GM21737 (cell line): ENCODE data around the gene WDR45.
A peak's percentile ranks its signal among the peaks of the same experiment; 100 is the strongest.

Source experiments
- ATAC-seq: cut with Tn5 transposase; IDR thresholded peaks from one replicate; pipeline ENCODE4 v1.9.1; 2021; ENCODE audit warnings: mild to moderate bottlenecking, moderate library complexity; ENCODE audit not compliant: unreplicated experiment

The WDR45 gene

DNA sequence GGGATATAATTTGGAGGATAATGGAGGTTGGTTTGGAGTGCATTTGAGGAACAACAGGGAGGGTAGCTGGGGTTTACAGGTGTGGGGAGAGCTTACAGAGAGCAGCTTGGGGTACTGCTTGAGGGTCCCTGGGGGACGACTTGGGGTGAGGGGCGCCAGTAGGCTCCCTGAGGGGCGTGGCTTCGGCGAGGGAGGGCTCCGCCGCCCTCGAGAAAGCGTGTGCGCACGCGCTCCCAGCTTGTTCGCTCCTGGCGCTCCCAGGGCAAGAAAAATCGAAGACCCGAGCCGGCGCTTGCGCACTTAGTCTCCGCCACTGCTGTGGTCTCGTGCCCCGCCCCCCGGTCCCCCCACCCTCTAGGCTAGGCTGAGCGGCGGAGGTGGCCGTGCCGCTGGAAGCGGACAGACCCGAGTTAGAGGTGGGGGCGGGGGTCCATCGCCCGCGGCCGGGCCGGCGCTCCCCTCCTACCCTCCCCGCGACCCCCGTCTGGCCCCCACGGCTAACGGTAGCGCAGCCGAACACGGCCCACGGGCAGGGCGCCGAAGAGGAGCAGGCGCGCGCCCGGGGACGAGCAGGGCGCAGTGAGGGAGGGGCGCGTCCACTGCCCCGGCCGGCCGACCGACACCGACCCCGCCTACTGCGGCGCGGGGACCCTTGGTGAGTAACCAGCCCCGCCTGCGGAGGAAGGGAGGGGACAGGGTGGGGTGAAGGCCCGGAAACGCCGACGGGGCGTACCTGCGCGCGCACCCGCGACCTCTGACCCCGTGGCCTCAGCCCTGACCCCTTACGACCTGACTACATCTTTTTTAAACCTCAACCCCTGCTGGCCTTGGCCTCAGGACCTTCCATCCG lies 26.2 kb downstream of the WDR45 start:
- no peak for ATAC-seq

DNA sequence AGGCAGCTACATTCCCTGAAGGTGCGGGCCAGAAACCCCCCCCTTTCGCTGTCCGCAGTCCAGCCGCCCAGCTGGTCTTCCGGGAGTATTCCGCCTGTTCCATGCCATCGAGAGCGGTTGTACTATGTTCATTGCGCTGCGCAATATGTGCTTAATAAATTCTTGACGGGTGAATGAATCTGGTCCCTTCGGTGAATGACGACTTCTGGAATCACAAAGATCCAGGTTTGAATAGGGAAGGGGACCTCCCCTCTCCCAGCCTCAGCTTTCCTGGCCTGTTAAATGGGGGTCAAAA lies 35.8 kb downstream of the WDR45 start:
- no peak for ATAC-seq

DNA sequence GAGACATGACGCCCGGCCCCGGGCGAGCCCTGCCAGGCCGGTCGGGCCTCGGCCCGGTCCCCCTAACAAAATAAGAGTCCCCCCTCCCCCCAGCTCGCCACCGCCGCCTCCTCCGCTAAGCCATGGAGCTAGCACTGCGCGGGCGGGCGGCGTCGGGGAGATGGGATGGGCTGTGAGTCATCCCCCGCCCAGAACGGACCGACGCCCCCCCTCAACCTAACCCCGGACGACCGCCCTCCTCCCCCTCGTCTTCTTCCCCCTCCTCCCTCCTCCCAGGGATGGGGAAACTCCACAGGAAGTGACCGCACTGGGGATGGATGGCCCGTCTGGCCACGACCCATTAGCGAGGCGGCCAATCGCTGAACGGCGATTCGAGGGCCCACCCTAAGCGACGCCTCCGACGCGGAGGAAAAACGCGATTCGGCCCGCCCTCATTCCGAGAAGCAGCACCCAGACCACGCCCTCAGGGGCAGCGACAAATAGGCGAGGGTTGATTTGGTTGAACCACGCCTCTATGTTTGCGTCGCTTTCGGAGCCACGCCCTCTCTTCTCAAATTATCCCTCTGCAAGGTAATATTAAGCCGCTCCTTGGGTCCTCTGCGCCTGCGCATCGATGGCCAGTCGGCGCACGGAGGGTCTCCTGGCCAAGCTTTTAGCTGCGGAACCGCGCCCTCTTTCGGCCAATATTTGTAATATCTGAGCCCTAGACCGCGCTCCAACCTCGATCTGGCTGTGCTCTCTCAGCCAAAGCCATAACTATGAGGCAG lies 36.3 kb downstream of the WDR45 start, which contains the start of gene TFE3:
Gene TFE3 (minus strand): TSS at position 138 of the 767 bp plus-strand sequence. CDS start 131 bp downstream, at position 7.
- peak; percentile 88 for ATAC-seq

DNA sequence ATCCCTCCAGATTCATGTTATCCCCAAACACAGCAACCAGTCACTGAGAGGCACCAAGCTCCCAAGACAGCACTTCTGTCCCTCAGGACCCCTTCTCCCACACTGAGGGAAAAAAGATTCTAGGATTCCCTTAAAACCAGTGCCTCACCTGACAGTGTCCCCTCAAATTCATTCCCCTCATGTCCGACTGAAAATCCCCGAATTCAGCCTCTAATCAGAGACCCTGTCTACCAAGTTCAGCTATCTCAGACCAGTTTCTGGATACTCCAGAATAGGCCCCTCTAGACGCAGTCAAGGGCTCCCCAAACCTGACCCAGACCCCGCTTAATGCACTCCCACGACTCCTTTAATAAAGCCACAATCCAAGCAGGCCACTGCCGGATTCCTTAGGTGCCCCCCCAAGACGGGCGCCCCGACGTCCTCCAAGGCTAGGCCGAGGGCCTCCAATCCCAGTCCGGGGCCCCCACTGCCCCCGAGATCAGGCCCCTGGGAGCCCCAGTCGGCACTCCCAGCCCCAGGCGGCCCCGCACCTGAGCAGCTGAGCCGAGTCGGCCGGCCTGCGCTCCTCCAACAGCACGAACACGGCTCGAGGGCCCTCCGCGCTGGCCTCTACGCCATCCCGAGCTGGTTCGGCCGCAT lies 37.0 kb downstream of the WDR45 start:
- ATAC-seq = no peak

DNA sequence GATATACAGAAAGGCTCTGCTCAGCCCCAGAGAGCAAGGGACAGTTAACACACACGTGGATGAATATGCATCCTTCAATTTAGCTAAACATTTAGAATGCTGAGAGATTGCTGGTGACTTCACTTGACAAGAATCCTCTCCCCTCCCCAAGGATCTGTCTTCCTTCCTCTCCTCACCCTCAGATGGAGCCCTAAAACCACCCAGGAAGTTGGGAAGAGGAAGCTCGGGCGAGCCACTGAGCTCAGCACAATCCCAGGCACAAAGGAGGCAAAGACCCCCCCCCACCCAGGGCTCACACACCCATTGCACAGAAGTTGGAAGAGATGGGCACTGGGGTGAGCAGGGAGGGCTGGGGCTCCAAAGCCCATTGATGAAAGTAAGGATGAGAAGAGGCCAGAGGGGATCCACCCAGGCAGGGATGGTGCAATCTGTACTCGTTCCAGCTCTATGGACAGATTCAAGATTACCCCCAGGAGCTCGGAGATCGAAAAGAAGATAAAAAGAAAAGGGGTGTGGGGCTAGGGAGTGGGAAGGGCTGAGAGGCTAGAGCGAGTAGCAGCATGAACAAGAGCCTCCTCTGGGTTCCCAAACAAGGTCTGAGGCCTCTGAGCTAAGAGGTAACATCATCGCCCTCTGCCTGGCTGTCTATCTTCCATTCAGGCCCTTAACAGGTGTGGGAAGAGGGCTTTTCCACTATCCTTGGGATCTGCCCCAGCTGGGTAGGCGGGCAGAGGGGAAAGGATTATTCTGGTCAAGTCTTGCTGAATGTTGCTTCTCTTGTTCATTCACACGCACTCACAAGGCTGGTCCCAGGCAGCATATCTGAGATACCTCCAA lies 37.7 kb downstream of the WDR45 start:
- ATAC-seq = no peak

DNA sequence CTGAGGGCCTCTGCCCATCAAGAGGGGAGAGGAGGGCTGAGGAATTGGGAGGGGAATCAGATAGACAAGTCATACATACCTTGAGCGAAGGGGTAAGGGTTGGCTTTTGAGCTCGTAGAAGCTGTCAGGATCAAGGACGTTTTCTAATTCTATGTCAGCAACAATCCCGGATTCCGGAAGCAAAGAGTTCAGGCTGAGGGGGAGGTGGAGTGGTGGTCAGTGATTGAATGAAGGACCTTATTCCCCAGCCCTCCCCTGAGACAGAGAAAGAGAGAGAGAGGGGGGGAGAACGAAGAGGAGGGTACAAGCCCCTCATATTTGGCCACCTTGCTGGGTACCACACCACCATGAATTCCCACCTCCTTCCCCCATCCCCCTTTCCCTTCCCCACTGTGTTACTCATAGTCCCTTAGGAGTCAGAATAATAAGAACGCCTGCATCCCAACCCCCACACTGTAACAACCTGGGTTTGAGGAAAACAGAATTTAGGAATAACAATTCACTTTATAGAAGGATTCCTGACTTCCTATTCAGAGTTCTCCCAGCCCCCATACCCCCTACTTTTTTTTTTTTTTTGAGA lies 39.2 kb downstream of the WDR45 start:
- ATAC-seq = no peak

DNA sequence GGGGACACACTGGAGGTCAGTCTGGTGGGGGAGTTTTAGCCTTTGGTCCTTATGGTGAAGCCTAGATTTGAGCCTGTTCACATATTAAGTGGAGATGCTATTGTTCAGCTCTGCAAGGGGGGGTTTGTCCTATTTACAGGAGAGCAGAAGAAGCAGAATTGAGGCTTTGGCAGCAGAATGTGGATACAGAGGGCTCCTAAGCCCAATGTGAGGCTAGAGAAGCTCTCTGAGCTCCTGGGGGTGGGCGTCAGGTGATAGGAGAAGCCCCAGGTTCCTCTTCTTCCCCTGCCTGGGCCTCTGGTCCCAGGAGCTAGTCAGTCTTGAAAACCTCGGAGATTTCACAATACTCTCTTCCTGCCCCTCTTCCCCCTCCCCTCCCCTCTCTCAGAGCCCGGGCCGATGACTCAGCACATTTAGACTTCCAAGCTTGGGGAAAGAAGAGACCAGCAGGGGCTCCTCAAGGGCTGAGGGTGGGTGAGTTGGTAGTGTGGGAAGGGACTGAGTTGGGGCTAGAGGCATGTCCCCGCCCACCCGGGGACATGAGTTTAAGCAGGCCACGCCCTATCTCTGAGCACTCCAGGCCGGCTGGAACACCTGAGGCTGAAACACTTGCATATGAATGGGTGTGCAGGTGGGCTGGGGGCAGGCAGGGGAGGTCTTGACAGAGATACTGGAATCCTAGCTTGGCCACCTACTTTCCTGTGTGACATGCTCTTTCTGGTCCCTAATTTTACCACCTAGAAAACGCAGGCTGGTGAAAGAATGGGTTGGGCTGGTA lies 39.9 kb downstream of the WDR45 start:
- ATAC-seq = no peak

DNA sequence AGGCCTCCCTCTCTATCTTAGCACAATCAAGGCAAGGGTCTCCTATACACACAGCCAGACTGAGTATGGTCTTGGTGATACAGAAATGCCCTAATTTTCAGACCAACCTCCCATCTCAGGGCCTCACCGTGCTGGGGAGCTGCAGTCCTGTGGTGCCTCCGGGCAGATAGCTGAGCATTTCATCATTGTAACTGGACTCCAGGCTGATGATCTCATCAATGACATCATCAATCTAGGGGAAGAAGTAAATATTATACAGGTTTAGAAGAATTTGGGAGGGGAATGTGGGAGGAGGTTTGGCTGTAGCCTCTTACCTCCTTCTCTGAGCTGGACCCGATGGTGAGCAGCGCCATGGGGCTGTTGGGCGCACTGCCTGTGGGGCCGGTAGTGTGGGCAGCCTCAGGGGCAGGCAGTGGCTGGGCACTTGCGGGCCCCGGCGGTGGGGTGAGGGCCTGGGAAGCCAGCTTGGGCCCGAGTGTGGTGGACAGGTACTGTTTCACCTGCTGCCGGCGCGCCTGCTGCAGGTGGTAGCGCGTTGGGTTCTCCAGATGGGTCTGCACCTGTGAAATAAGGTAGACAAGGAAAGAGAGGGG lies 41.7 kb downstream of the WDR45 start:
- ATAC-seq = no peak

DNA sequence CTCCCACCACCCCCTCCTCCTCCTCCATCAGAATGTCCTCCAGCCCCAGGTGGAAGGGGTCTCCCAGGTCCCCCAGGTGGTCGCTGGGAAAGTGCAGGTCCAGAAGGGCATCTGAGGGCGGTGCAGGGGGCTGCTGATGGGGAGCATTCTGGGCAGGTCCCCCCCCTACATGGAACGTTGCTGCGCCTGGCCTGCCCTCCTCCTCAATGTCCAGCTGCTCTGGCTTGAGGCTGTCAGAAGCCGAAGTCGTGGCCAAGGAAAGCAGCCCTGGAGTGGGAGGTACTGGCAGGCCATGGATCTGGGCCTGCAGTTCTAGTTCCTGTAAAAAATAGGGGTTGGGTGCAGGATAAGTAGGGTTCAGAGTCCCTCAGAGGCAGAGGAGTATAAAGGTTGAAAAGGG lies 49.4 kb downstream of the WDR45 start:
- no peak for ATAC-seq

DNA sequence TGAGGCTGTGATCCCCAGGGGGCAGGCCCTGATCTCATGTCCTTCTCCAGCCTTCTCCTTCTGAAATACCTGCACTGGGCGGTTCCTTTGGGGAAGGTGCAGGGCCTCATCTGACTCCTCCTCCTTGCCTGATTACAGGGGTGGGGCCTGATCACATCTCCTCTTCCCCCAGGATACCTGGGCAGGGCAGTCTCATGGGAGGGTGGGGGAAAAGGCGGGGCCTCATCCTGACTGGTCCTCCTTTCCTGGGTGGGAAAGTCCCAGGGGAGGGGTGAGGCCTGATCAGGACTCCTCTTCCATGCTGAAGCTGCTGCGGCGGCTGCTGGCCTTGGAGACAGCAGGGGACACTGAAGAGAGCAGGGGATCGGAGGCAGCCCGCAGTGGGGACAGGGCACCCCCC lies 49.8 kb downstream of the WDR45 start:
- ATAC-seq = no peak
